ENCODE data around the gene LRRC37B.
"Not testable (repeated sequence)": the region's sequence is repeated elsewhere in the genome, so short reads cannot be mapped to it uniquely, and the experiment has no call there.

GRCh38 chr17:32083550-32083979, 76.4 kb downstream of the LRRC37B start:
- TF ChIP-seq YY1 (IDR thresholded peaks at IDR 0.05; ENCODE audit: insufficient read depth, insufficient read length); SUZ12 (IDR thresholded peaks at IDR 0.05; ENCODE audit: extremely low read depth, insufficient read depth, insufficient read length): not testable (repeated sequence)
